IMR-90 (cell line): ENCODE measurements around the gene RELL1.

Experiments
- CEBPB ChIP-seq: IDR thresholded peaks from 2 replicates; pipeline ENCODE4 v1.6.1; 2012; ENCODE audit warnings: low read depth, low read length, improper control_type of control experiment
- CTCF ChIP-seq: conservative IDR thresholded peaks from 2 replicates; pipeline ENCODE4 v1.5.1; 2012; ENCODE audit warnings: mild to moderate bottlenecking, low read depth, low read length, improper control_type of control experiment
- ELK1 ChIP-seq: fragments of 150-350 bp; IDR thresholded peaks from 2 replicates; pipeline ENCODE4 v1.6.1; 2016; ENCODE audit warnings: low read depth, mild to moderate bottlenecking, low read length, moderate library complexity, borderline replicate concordance
- POLR2A ChIP-seq: IDR thresholded peaks from 2 replicates; pipeline ENCODE4 v1.6.1; 2012; ENCODE audit warnings: mild to moderate bottlenecking, low read depth, low read length
- RFX5 ChIP-seq: IDR thresholded peaks from 2 replicates; pipeline ENCODE4 v1.8.0; 2012; ENCODE audit warnings: low read depth, mild to moderate bottlenecking, low read length, moderate library complexity

GRCh38 chr4:37639551-37640285 is 46.5 kb downstream of the RELL1 start:
- no peak for TF ChIP-seq POLR2A
- no peak for TF ChIP-seq CTCF
- TF ChIP-seq CEBPB, result no peak
- no peak for TF ChIP-seq RFX5
- TF ChIP-seq ELK1, result no peak
